Measurements from ENCODE around the gene PDIK1L.

- TF ChIP-seq CTCF (IDR thresholded peaks at IDR 0.05; ENCODE audit: control extremely low read depth in 1 of 3, insufficient read depth in 1 of 3, low read depth in 1 of 3, low read length in 3 of 3) (no peak), CHD2 (IDR thresholded peaks at IDR 0.05; ENCODE audit: low read length) (no peak), POLR2AphosphoS5 (IDR thresholded peaks at IDR 0.05; ENCODE audit: low read depth, low read length) (no peak)
Observed at GRCh38 chr1:26070296-26070962, 41.2 kb upstream of the PDIK1L start.
